ENCODE data around the gene FAF2. TPM values are rescaled to one million over a fixed set of nuclear protein-coding genes. Genes with fewer than 3 reads are reported as not detected.

FAF2 gene
- total RNA-seq, 2 donors from 2014 or later, result 23.1 to 24.2 TPM

Other genes with a start within 250 kb of the FAF2 start
- gene SIMC1, start 210.0 kb upstream of the FAF2 start, total RNA-seq, result 10 to 100 TPM; 21.9 to 22.6 TPM
- gene KIAA1191, start 86.6 kb upstream of the FAF2 start, total RNA-seq, result 10 to 100 TPM; 73.9 to 76.7 TPM
- 1 to 10 TPM; 7.3 to 7.6 TPM for gene ARL10, start 82.9 kb upstream of the FAF2 start, total RNA-seq
- 10 to 100 TPM; 17.9 to 19.2 TPM for gene NOP16, start 59.8 kb upstream of the FAF2 start, total RNA-seq
- gene HIGD2A, start 59.6 kb upstream of the FAF2 start, total RNA-seq, result 100 to 1,000 TPM; 119 to 135 TPM
- gene CLTB, start 31.8 kb upstream of the FAF2 start, total RNA-seq, result 10 to 100 TPM; 65.3 to 69.4 TPM
- 100 to 1,000 TPM; 228 to 288 TPM for gene RNF44, start 89.0 kb downstream of the FAF2 start, total RNA-seq
- 1 to 10 TPM; 1.3 to 2.4 TPM for gene CDHR2, start 101.0 kb downstream of the FAF2 start, total RNA-seq
- under 1 TPM; 0.57 to 0.60 TPM for gene GPRIN1, start 161.8 kb downstream of the FAF2 start, total RNA-seq
- not detected for gene SNCB, start 182.1 kb downstream of the FAF2 start, total RNA-seq
- not detected for gene EIF4E1B, start 182.3 kb downstream of the FAF2 start, total RNA-seq
- 10 to 100 TPM; 14.2 to 19.3 TPM for gene TSPAN17, start 199.1 kb downstream of the FAF2 start, total RNA-seq

Data from T-helper 17 cell (primary cell).